GM10266 (cell line): ENCODE results near the gene FAM83B.
"Not testable (repeated sequence)": the region's sequence is repeated elsewhere in the genome, so short reads cannot be mapped to it uniquely, and the experiment has no call there.

Experiments
- DNase-seq: peaks from one replicate; pipeline ENCODE4 v3.0.0; 2012; ENCODE audit errors: extremely low spot score
- CTCF ChIP-seq: IDR thresholded peaks from 2 replicates; pipeline ENCODE4 v1.5.1; 2012; ENCODE audit warnings: mild to moderate bottlenecking, low read depth; ENCODE audit not compliant: control insufficient read depth, insufficient read depth; ENCODE audit errors: missing control alignments

FAM83B gene

GRCh38 chr6:54876871-54877270, 30.3 kb downstream of the FAM83B start:
- no peak for DNase-seq
- TF ChIP-seq CTCF, result no peak

- no peak for DNase-seq
- TF ChIP-seq CTCF, result no peak
These were observed 31.2 kb downstream of the FAM83B start for GRCh38 chr6:54877713-54878317.

GRCh38 chr6:54878718-54879117, 32.1 kb downstream of the FAM83B start:
- no peak for DNase-seq
- no peak for TF ChIP-seq CTCF

- TF ChIP-seq CTCF, result no peak
These were observed 32.8 kb downstream of the FAM83B start for GRCh38 chr6:54879188-54879985.

GRCh38 chr6:54881067-54881730, 34.6 kb downstream of the FAM83B start:
- no peak for TF ChIP-seq CTCF
- no peak for DNase-seq

More at GRCh38 chr6:54879188-54879985, 32.8 kb downstream of the FAM83B start:
- DNase-seq, result no peak

GRCh38 chr6:54881891-54882290, 35.3 kb downstream of the FAM83B start:
- DNase-seq, result not testable (repeated sequence)

GRCh38 chr6:54886932-54887584, 40.5 kb downstream of the FAM83B start:
- DNase-seq, result no peak
- TF ChIP-seq CTCF, result no peak
